Adipocyte (in vitro differentiated cells): ENCODE measurements around the gene HYAL3.
A peak's percentile ranks its signal among the peaks of the same experiment; 100 is the strongest.

ENCODE experiments used
- DNase-seq: peaks from one replicate; pipeline ENCODE4 v3.0.0-alpha.2; 2015; ENCODE audit warnings: low read depth
- H3K27me3 ChIP-seq: replicated peaks from 2 replicates; pipeline ENCODE4 v1.7.0; 2013; ENCODE audit warnings: mild to moderate bottlenecking, low read length, moderate library complexity; ENCODE audit not compliant: control insufficient read depth, insufficient read depth
- H3K36me3 ChIP-seq: 2 replicates; pipeline ENCODE4 v1.7.0; 2013; ENCODE audit warnings: low read length, mild to moderate bottlenecking, moderate library complexity; ENCODE audit not compliant: control insufficient read depth, insufficient read depth, severe bottlenecking
- H3K4me1 ChIP-seq: 2 replicates; pipeline ENCODE4 v1.7.0; 2013; ENCODE audit warnings: mild to moderate bottlenecking, low read length, moderate library complexity; ENCODE audit not compliant: control insufficient read depth, insufficient read depth
- H3K4me3 ChIP-seq: 2 replicates; pipeline ENCODE4 v1.7.0; 2013; ENCODE audit warnings: mild to moderate bottlenecking, low read length, moderate library complexity
- H3K9ac ChIP-seq: 2 replicates; pipeline ENCODE4 v1.7.0; 2013; ENCODE audit warnings: mild to moderate bottlenecking, low read length, moderate library complexity
- H3K9me3 ChIP-seq: 2 replicates; pipeline ENCODE4 v1.7.0; 2013; ENCODE audit warnings: mild to moderate bottlenecking, low read length, moderate library complexity; ENCODE audit not compliant: control insufficient read depth

Gene HYAL3

GRCh38 chr3:50298836-50299637 is at the start of gene HYAL3, which contains the start of gene NAA80:
TSS of gene HYAL3 (minus strand) at chr3:50299405. CDS start at chr3:50295602, 3,803 bp downstream.
TSS of gene NAA80 (minus strand) at chr3:50299405. CDS start at chr3:50297463, 1,942 bp downstream.
- H3K27me3 ChIP-seq = no peaks in the 10 kb centered on the region
- no peaks in the 10 kb centered on the region for H3K9me3 ChIP-seq
- peaks cover 22% of the 10 kb centered on the region for H3K4me1 ChIP-seq
- H3K36me3 ChIP-seq = no peaks in the 10 kb centered on the region
- H3K9ac ChIP-seq = peak within 1 kb of the TSS; percentile 95
- peak within 1 kb of the TSS; percentile 87 for H3K4me3 ChIP-seq
- DNase-seq = peak; percentile 100

- Histone ChIP-seq H3K36me3 (peaks cover 9% of the 10 kb centered on the region), H3K27me3 (no peaks in the 10 kb centered on the region), H3K4me3 (no peak overlapping the region), H3K9ac (no peak overlapping the region), H3K9me3 (no peaks in the 10 kb centered on the region), H3K4me1 (peaks cover 29% of the 10 kb centered on the region)
- DNase-seq = peak; percentile 86
Measured at GRCh38 chr3:50347187-50347813, 48.1 kb upstream of the HYAL3 start.

GRCh38 chr3:50345586-50346234 is 46.5 kb upstream of the HYAL3 start, which contains the start of gene ZMYND10:
TSS of gene ZMYND10 (minus strand) at chr3:50345732. CDS start at chr3:50345579, 153 bp downstream.
- H3K27me3 ChIP-seq = no peaks in the 10 kb centered on the region
- peak; percentile 67 for DNase-seq
- peak within 1 kb of the TSS; percentile 73 for H3K9ac ChIP-seq

GRCh38 chr3:50345008-50345407 is 45.8 kb upstream of the HYAL3 start:
- Histone ChIP-seq H3K27me3 (no peaks in the 10 kb centered on the region), H3K36me3 (peaks cover 9% of the 10 kb centered on the region)

More at GRCh38 chr3:50345586-50346234, 46.5 kb upstream of the HYAL3 start, which contains the start of gene ZMYND10:
- peaks cover 9% of the 10 kb centered on the region for H3K36me3 ChIP-seq
- H3K4me1 ChIP-seq = peaks cover 26% of the 10 kb centered on the region
- peak within 1 kb of the TSS; percentile 76 for H3K4me3 ChIP-seq
- H3K9me3 ChIP-seq = no peaks in the 10 kb centered on the region

GRCh38 chr3:50342813-50343633 is 43.8 kb upstream of the HYAL3 start:
- no peak overlapping the region for H3K9ac ChIP-seq
- H3K4me3 ChIP-seq = no peak overlapping the region
- H3K36me3 ChIP-seq = peaks cover under 1% of the 10 kb centered on the region
- no peak for DNase-seq
- peaks cover 35% of the 10 kb centered on the region for H3K4me1 ChIP-seq
- no peaks in the 10 kb centered on the region for H3K27me3 ChIP-seq
- no peaks in the 10 kb centered on the region for H3K9me3 ChIP-seq

More at GRCh38 chr3:50345008-50345407, 45.8 kb upstream of the HYAL3 start:
- Histone ChIP-seq H3K4me3 (peak overlapping the region; percentile 76), H3K9me3 (no peaks in the 10 kb centered on the region), H3K9ac (peak overlapping the region; percentile 73), H3K4me1 (peaks cover 25% of the 10 kb centered on the region)
- no peak for DNase-seq

- H3K27me3 ChIP-seq = no peaks in the 10 kb centered on the region
Measured at GRCh38 chr3:50341996-50342650, 42.9 kb upstream of the HYAL3 start.

GRCh38 chr3:50341537-50341936 is 42.3 kb upstream of the HYAL3 start:
- Histone ChIP-seq H3K4me3 (peak overlapping the region; percentile 80), H3K4me1 (peaks cover 39% of the 10 kb centered on the region), H3K9ac (peak overlapping the region; percentile 89), H3K9me3 (no peaks in the 10 kb centered on the region), H3K27me3 (no peaks in the 10 kb centered on the region), H3K36me3 (no peaks in the 10 kb centered on the region)
- no peak for DNase-seq

More at GRCh38 chr3:50341996-50342650, 42.9 kb upstream of the HYAL3 start:
- Histone ChIP-seq H3K4me1 (peaks cover 39% of the 10 kb centered on the region), H3K4me3 (no peak overlapping the region), H3K9ac (peak overlapping the region; percentile 89), H3K36me3 (no peaks in the 10 kb centered on the region), H3K9me3 (no peaks in the 10 kb centered on the region)
- DNase-seq = no peak

GRCh38 chr3:50340448-50341329 is 41.5 kb upstream of the HYAL3 start, which contains the start of gene RASSF1:
TSS of gene RASSF1 (minus strand) at chr3:50340836. CDS start at chr3:50340805, 31 bp downstream.
- DNase-seq = no peak
- Histone ChIP-seq H3K4me3 (peak within 1 kb of the TSS; percentile 80), H3K4me1 (peaks cover 44% of the 10 kb centered on the region), H3K36me3 (no peaks in the 10 kb centered on the region), H3K27me3 (no peaks in the 10 kb centered on the region), H3K9ac (peak within 1 kb of the TSS; percentile 89), H3K9me3 (no peaks in the 10 kb centered on the region)

GRCh38 chr3:50340147-50340447 is 40.9 kb upstream of the HYAL3 start:
- Histone ChIP-seq H3K9me3 (no peaks in the 10 kb centered on the region), H3K27me3 (no peaks in the 10 kb centered on the region), H3K36me3 (no peaks in the 10 kb centered on the region), H3K4me3 (peak overlapping the region; percentile 80), H3K4me1 (peaks cover 45% of the 10 kb centered on the region), H3K9ac (peak overlapping the region; percentile 89)
- no peak for DNase-seq
